Stimulated activated naive CD8-positive, alpha-beta T cell treated with anti-CD3 and anti-CD28 coated beads, Interleukin-15, Interleukin-2, amounts not matched to agents 100 U/mL and 50 U/mL, for 24 hours (primary cell): ENCODE data around the gene EDDM3A.
"Not testable (repeated sequence)": the region's sequence is repeated elsewhere in the genome, so short reads cannot be mapped to it uniquely, and the experiment has no call there.

Source experiments
- ATAC-seq: fragments of 150-1000 bp; cut with Tn5 transposase; one replicate; pipeline ENCODE4 v1.10.0; 2021
- DNase-seq: peaks from one replicate; pipeline ENCODE4 v3.0.0; 2021

EDDM3A gene, protein sequence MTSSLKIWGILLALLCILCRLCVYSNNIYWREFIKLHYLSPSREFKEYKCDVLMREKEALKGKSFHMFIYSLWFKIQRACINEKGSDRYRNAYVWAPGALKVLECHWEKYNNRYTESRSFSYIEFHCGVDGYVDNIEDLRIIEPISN

DNA sequence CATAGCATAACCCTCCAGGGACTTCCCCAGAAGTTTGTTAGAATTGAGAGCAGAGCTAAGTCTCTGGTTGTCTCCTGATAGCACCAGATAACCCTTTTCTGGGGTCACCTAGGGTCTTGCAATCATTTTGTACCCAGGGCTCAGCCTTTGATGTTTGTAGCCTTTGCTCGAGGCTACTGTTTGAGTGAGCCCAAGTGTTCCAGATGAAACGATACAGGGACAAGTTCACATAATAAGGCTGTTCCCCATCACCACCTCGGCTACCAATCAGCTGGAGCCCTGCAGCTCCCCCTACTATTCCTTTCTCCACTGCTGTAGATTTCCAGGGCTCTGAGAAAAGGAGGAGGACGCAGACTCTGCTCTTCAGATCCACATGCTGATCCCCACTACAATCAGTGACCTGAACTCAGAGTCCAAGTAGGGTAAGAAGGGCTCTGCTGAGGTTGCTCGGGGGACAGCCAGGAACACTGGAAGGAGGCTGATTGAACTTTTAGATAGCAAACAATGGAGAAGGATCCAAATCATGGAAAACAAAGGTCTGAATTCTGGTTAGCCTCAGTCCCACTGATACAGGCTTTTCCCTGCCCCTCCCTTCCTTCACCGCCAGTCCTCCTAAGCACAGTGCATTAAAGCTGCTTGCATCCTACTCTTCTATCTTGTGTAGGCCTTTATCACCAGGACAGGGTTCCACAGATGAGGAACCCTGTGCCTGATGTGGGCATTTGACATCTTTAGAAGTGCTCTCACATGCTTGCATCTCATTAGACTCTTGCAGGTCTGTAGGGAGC, at the start of gene EDDM3A:
TSS of gene EDDM3A (plus strand) at position 317 of the 788 bp plus-strand sequence. CDS start 1,694 bp downstream, outside the sequence.
- no peak for ATAC-seq

GRCh38 chr14:20696764-20697163, 48.9 kb upstream of the EDDM3A start:
- ATAC-seq (no peak), DNase-seq (no peak)

More for the DNA sequence above, at the start of gene EDDM3A:
- no peak for DNase-seq

- DNase-seq: peak; percentile 63
Observed at GRCh38 chr14:20697273-20698017, 48.2 kb upstream of the EDDM3A start.

DNA sequence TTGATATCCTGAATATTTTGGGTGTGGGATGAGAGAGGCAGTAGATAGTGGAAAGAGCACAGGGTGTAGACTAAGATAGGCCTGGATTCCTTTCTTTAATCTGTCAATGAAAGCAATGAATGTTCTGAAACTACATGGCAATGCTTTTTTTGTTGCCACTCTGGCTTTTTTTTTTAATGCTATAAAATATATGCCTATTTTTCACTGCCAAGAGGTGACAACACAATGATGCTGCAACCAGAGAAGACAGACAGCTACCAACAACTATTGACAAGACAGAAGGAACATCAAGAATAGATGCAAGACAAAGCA, 47.7 kb upstream of the EDDM3A start:
- ATAC-seq: no peak
- no peak for DNase-seq

More at GRCh38 chr14:20697273-20698017, 48.2 kb upstream of the EDDM3A start:
- peak; percentile 76 for ATAC-seq

GRCh38 chr14:20698934-20699333, 46.8 kb upstream of the EDDM3A start:
- DNase-seq: no peak
- ATAC-seq: no peak

GRCh38 chr14:20699931-20700330, 45.8 kb upstream of the EDDM3A start:
- DNase-seq: no peak
- no peak for ATAC-seq

- DNase-seq, ATAC-seq: not testable (repeated sequence)
Observed at GRCh38 chr14:20700965-20701364, 44.7 kb upstream of the EDDM3A start.

DNA sequence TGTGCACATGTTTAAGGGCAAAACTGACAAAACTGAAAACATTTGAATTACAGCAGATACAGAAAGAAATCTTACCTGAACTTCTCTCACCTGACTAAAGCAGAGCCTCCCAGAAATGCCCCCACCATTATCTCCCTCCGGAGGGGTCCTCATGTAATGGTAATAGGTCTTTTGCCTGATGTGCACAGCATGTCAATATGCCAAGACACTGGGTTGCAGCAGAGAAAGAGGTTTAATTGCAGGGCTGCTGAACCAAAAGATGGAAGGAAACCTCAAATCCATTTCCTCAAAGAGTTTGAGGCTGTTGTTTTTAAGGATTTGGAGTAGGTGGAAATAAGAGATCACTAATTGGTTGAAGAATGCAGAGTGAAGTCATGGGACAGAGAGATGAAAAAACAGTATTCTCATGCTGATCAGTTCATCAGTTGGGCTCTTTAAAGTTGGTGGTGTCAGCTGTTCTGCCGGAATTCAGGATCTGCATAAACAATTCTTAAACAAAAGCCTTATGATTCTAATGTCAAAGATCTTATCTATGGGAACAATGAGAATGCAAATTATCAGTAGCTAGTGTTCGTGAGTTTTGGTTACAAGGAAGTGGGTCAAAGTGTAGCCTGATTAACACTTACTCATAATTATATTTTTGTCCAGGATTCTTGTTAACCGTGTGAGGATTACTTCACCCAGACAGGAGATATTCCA, 38.9 kb upstream of the EDDM3A start:
- ATAC-seq (no peak), DNase-seq (no peak)

DNA sequence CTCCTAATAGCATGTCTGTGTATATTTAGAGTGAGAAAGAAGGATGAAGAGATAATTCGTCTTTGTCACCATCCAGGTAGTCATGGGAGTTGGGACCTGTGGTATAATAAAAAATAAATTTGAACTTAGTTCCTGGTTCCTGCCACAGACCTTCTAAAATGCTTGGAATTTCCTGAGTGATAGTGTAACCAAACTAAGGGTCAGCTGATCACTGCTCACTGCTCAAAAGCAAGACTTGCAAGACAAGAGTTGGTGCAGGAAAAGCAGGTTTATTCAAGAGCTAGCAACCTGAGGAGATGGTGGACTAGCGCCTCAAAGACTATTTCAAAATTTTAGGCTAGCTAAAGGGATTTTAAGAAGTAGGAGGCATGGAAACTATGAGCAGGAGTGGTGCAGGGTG, 38.1 kb upstream of the EDDM3A start:
- DNase-seq (no peak), ATAC-seq (no peak)

GRCh38 chr14:20711261-20711660, 34.4 kb upstream of the EDDM3A start:
- DNase-seq (no peak), ATAC-seq (no peak)

- no peak for ATAC-seq
- no peak for DNase-seq
Observed at GRCh38 chr14:20711685-20712084, 34.0 kb upstream of the EDDM3A start.

GRCh38 chr14:20712904-20713303, 32.8 kb upstream of the EDDM3A start:
- ATAC-seq (no peak), DNase-seq (no peak)

DNA sequence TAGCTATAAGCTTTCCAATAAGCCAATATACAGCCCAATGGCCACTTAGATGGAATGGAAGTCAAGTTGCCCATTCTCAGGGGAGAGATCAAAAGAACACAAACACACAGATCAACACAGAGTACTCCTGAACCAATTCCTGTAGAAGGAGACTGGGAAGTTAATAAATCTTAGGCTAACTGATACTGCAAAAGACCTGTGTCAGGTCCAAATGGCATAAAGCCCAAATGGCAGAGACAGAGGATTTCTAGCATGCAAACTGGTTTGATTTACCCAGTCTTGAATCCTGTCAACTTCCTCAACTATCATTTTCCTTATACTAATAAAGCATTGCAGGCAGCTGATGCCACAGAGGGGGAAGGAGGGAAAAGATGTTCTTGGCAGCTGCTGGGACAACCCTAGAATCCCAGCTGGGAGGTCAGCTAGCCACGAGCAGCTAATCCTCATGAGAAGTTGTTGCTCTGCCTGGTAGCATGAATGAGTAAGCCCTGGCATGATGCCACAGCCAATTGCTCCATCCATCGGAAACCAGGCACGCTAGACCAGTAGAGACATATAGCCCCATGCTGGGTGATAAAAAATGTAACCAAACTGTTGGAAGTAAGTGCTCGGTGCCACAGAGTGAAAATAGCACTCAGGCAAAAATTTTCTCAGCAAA, 31.0 kb upstream of the EDDM3A start:
- DNase-seq (no peak), ATAC-seq (no peak)

- DNase-seq (no peak), ATAC-seq (no peak)
Observed at GRCh38 chr14:20719777-20720176, 25.9 kb upstream of the EDDM3A start.

- no peak for DNase-seq
- no peak for ATAC-seq
Observed at GRCh38 chr14:20720741-20721140, 24.9 kb upstream of the EDDM3A start.

- no peak for ATAC-seq
- DNase-seq: no peak
Observed at GRCh38 chr14:20722016-20722415, 23.7 kb upstream of the EDDM3A start.

DNA sequence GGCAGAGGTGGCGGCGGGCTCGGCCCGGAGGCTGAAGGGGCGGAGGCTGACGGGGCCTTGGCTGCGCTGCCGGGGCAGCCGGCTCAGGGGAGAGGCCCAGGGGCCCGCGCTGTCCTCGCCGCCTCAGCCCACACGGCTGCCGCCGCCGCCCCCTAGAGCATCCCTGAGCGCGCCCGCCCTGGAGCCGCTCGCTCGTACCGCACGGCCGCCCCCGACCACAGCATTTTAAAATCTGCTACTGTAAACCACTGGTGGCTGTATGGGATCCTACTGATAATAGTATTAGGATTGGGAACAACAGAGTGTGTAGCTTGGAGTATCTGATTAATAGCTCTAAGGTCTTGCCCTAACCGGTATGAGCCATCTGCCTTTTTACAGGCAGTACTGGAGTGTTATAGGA, 22.2 kb upstream of the EDDM3A start:
- DNase-seq: peak; percentile 6
- ATAC-seq: peak; percentile 40

DNA sequence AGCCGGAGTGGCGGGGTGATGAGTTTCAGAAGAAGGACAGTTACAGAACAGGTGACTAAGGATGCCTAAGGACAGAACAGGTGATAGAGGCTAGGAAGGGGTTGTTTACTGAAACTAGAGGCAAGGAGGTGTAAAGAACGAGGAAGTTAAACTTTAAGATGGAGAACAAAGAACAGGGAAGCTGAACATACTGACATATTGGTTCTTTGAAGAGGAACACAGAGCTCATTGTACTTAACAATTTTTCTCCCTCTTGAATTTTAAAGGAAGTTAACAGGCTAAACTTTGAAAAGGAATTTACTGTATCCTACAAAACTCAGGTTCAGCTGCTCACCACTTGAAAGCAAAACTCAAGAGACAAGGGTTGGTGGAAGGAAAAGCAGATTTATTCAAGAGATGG, 19.6 kb upstream of the EDDM3A start:
- ATAC-seq, DNase-seq: not testable (repeated sequence)

GRCh38 chr14:20726531-20726930, 19.2 kb upstream of the EDDM3A start:
- ATAC-seq (no peak), DNase-seq (no peak)

DNA sequence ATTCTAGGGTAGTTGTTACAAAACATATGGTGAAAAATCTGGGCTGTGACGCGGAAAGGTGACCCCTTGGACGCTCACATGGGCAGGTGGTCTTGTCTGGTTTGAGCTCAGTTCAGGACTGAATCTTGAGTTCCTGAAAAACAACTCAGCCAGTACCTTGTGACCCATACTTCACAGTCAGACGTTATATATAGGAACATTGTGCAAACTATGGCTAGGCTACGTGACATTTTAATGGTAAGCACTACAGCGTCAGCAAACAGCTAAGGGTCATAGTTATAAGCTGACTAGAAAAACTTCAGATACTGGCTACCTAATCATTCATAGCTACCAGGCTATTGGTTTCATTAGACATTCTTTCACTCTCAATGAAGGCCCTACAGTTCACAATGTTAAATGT, 14.8 kb upstream of the EDDM3A start:
- ATAC-seq: no peak
- no peak for DNase-seq

- no peak for DNase-seq
- ATAC-seq: no peak
Observed at GRCh38 chr14:20732477-20732876, 13.2 kb upstream of the EDDM3A start.

- DNase-seq (no peak), ATAC-seq (no peak)
Observed at GRCh38 chr14:20732979-20733635, 12.6 kb upstream of the EDDM3A start.
